GM21619 (cell line): Measurements from ENCODE around the gene ZNF805.
"Not testable (repeated sequence)": the region's sequence is repeated elsewhere in the genome, so short reads cannot be mapped to it uniquely, and the experiment has no call there.

Experiments
- ATAC-seq: cut with Tn5 transposase; IDR thresholded peaks from one replicate; pipeline ENCODE4 v1.9.1; 2021; ENCODE audit not compliant: unreplicated experiment

The ZNF805 gene

GRCh38 chr19:57267291-57267690 lies 26.9 kb downstream of the ZNF805 start:
- ATAC-seq = no peak

DNA sequence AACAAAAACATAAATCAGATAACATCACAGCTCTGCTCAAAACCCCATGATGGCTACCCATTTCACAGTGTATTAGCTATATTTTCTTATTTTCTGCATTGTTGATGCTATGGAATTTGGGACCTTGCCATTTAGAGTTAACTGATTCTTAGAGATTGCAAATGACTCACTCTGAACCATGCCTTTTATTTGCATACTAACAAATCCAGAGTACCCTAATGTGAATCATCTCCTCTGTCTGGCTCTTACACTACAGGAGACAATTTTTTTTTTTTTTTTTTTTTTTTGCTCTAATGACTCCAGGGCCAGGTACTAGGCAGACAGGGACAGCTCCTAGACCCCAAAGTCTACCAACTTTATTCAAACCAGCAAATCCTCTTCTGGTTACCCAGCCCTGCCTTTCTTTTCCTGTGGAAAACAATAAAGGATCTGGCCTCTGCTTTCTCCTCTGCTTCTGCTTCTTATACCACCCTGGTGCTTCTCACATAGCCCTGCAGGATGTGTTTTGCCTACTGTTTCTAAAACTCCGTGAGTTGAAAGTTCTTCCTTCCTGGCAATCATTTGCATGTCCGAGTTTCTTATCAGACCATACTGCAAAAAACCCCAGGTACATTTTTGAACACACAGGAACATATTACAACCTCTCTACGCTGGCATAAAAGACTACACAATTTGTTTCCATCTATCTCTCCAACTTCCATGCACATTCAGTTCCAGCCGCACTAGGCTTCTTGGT lies 29.3 kb downstream of the ZNF805 start:
- ATAC-seq = no peak

- no peak for ATAC-seq
Observed at GRCh38 chr19:57271280-57271679, 30.8 kb downstream of the ZNF805 start.

DNA sequence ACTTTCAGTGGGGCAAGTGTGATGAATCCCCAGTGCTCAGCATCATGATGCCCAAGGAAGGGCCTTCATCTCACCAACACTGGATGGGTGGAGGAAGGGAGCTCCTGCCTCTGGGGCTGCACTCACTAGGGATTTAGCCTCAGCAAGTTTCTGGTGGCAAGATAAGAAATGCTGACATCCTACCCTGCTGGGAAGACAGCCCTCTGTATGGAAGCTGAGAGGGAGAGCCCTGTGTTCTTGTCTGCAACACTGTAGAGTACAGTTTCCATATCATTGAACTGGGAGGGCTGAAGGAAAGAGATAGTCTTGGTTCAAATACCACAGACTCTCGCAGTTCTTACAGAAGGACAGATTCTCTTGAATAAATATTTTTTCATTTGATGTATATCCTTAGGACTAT lies 32.6 kb downstream of the ZNF805 start:
- ATAC-seq = no peak

DNA sequence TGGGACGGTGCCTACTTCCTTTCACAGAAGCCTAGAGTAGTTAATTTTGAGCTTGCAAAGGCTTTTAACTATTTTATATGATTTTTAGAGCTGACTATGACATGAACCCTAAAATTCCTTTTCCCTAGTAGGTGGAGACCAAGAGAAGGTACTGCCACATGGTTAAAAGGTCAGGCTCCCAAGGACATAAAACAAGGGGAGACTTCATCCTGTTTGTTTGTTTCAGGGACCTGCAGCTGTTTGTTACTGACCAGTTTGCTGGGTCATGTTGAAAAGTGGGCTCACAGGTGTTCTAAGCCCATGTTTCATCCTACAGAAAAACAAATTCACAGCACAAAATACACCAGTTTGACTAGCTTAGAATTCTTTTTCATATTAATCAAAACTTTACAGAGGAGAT lies 36.0 kb downstream of the ZNF805 start:
- ATAC-seq = no peak

DNA sequence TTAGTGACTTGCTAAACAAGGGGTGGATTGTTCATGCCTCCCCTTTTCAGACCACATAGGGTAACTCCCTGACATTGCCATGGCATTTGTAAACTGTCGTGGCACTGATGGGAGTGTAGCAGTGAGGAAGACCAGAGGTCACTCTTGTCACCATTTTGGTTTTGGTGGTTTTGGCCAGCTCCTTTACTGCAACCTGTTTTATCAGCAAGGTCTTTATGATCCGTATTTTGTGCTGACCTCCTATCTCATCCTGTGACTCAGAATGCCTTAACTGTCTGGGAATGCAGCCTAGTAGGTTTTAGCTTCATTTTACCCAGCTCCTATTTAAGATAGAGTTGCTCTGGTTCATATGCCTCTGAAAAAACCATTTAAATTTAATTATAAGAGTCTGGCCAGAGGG lies 38.0 kb downstream of the ZNF805 start:
- ATAC-seq = not testable (repeated sequence)

- ATAC-seq = peak; percentile 67
Observed at GRCh38 chr19:57279418-57280164, 39.2 kb downstream of the ZNF805 start.

DNA sequence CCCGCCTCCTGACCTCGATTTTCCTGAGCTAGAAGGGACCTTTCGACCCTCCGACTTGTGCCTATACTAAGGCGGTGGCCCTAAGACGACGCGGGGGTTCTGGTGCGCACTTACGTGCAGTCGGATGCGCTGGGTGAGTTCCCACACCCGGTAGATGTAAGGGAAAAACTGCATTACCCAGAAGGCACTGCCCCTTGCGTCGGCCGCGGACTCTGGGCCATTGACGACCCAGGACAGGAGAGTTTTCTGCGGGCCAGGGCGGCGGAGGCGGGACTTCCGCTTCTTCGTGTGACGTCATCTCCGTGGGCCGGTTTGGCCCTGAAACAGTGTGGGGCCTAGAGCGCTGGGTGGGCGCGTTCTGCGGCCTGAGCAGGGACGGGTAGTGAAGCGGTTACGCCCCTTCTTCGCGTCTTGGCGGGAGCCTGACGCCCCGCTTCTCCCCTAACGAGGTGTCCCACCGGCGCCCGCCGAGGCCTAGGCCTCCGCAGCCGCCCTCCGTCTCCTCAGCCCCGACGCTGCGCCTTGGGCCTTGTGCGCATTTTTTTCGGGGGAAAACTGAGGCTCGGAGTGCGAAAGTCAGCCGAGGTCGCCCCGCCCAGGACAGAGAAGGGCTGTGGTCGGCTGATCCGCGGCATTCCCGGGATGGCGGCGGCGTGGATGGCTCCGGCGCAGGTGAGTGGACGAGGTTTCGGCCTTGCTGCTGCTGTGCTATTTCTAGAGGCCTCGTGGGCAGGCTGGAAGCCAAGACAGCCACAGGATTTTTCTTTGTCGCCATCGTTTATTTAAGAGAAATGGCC lies 39.9 kb downstream of the ZNF805 start, which contains the start of gene ZNF460:
TSS of gene ZNF460 (plus strand) at position 321 of the 797 bp plus-strand sequence. CDS start at position 643, 322 bp downstream.
- ATAC-seq = peak; percentile 72

GRCh38 chr19:57280962-57281400 lies 40.5 kb downstream of the ZNF805 start:
- no peak for ATAC-seq

DNA sequence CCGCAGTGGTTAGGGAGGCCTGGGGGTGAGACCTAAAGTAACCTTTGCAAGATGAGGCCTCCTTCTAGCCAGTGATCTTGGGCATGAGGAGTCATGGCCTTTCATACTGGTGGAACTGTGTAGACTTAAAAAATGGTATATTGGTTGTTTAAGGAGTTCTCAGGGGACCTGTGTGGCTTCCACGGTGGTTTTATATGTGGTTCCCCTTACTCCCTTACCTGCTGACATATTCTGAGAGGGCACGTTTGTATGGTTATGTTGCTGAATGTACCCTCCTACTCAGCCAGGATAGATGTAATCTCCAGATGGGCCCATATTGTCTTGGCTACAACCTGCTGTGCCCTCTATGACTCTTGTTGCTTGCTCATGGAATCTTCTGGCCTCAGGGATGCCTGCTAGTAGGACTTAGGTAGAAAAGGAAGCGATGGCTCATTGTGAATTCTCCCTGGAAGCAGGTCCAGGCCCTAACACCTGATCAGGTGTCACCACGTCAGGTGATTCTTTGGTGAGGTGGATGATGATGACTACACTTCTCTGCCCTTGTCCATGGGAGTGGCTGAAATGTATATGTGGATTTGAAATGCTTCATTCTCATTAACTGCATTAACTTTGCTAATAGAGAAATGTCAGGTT lies 41.7 kb downstream of the ZNF805 start:
- no peak for ATAC-seq

GRCh38 chr19:57288373-57288772 lies 47.9 kb downstream of the ZNF805 start:
- ATAC-seq = no peak

- no peak for ATAC-seq
Observed at GRCh38 chr19:57290970-57291369, 50.5 kb downstream of the ZNF805 start.

DNA sequence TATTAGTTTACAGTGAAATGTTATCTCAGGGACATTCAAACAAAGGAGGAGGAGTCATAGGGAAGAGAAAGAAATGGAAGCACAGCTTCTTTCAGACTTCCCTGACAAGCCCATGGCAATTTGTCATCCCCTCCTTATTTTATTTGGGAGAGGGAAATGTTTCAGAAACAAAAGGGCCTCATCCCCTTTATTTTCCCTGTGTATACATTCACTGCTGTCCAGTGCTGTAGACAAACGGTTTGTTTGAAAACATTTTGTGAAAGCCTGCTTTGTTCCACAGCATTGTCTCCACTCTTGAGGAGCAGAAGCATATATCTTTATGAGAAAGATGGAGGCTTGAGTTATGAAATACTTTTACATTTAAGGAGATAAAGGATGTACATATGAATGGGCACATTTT lies 52.1 kb downstream of the ZNF805 start:
- ATAC-seq = no peak

- no peak for ATAC-seq
Observed at GRCh38 chr19:57293719-57294118, 53.3 kb downstream of the ZNF805 start.

DNA sequence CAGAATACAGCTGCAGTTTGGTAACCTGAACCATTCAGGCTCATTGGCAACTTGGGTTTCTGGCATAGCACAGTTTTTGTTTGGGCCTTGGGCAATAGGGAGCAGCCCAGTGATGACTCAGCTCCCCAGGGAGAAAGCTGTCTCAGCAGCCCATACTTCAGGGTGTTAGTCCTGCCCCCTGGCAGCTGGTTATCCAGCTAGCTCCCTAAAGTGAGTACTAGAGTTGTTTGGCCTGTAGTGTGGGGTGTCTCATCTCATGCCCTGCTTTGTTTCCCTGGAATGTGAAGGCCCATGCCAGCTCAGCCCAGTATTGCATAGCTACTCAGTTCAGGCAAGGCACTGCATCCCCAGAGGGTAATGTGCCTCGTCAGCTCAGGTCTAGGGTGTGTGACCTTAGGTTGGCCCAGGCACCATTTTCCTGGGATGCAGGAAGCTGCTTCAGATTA lies 61.6 kb downstream of the ZNF805 start:
- no peak for ATAC-seq

GRCh38 chr19:57302727-57303401 lies 62.4 kb downstream of the ZNF805 start:
- no peak for ATAC-seq
